Liver (tissue), 9 donors: Measurements from ENCODE around the gene CACNA1F. TPM values are rescaled to one million over a fixed set of nuclear protein-coding genes. Genes with fewer than 3 reads are reported as not detected.
A peak's percentile ranks its signal among the peaks of the same experiment; 100 is the strongest.

ENCODE experiments used
- DNase-seq: peaks from one replicate; pipeline ENCODE4 v3.0.0-alpha.2; 2017; ENCODE audit warnings: low spot score
- H3K27ac ChIP-seq, 2 donors: one replicate each; pipeline ENCODE4 v1.7.0; 2013; ENCODE audit warnings: inconsistent platforms in 2 of 2, low read length in 2 of 2, control low read depth in 1 of 2, low read depth in 1 of 2, mild to moderate bottlenecking in 1 of 2
- H3K27me3 ChIP-seq, 4 donors: one replicate each; pipeline versions ENCODE4 v1.6.1 to v1.7.0; 2013; ENCODE audit warnings: low read length in 3 of 4, inconsistent platforms in 1 of 4, mild to moderate bottlenecking in 1 of 4, moderate library complexity in 1 of 4; ENCODE audit not compliant: control insufficient read depth in 4 of 4, insufficient read depth in 4 of 4
- H3K36me3 ChIP-seq, 4 donors: one replicate each; pipeline versions ENCODE4 v1.6.1 to v1.7.0; 2013; ENCODE audit warnings: low read length in 3 of 4, mild to moderate bottlenecking in 3 of 4, low read depth in 1 of 4, moderate library complexity in 1 of 4; ENCODE audit not compliant: control insufficient read depth in 4 of 4, insufficient read depth in 3 of 4
- H3K4me1 ChIP-seq, 4 donors: one replicate each; pipeline versions ENCODE4 v1.6.1 to v1.7.0; 2013; ENCODE audit warnings: low read length in 3 of 4, mild to moderate bottlenecking in 3 of 4, moderate library complexity in 1 of 4; ENCODE audit not compliant: control insufficient read depth in 4 of 4, insufficient read depth in 4 of 4
- H3K4me3 ChIP-seq, 3 donors: one replicate each; pipeline versions ENCODE4 v1.6.1 to v1.7.0; 2013; ENCODE audit warnings: low read length in 3 of 3, control low read depth in 1 of 3, low read depth in 1 of 3, mild to moderate bottlenecking in 1 of 3
- H3K9ac ChIP-seq, 2 donors: one replicate each; pipeline ENCODE4 v1.7.0; 2013; ENCODE audit warnings: low read length in 2 of 2, mild to moderate bottlenecking in 2 of 2, moderate library complexity in 2 of 2, control low read depth in 1 of 2, low read depth in 1 of 2
- H3K9me3 ChIP-seq, 4 donors: one replicate each; pipeline versions ENCODE4 v1.6.1 to v1.7.0; 2013; ENCODE audit warnings: low read length in 3 of 4; ENCODE audit not compliant: control insufficient read depth in 4 of 4
- EGR1 ChIP-seq, 2 donors: IDR thresholded peaks; 2 replicates each; pipeline ENCODE4 v1.6.1; 2016 to 2018; ENCODE audit warnings: antibody characterized with exemption in 2 of 2, low read depth in 2 of 2
- FOXA1 ChIP-seq: IDR thresholded peaks from 2 replicates; pipeline ENCODE4 v1.6.1; 2016; ENCODE audit warnings: antibody characterized with exemption
- FOXA2 ChIP-seq: IDR thresholded peaks from 2 replicates; pipeline ENCODE4 v1.6.1; 2016; ENCODE audit warnings: antibody characterized with exemption
- GABPA ChIP-seq, 2 donors: IDR thresholded peaks in 1 of 2; conservative IDR thresholded peaks in 1 of 2; 2 replicates each; pipeline ENCODE4 v1.6.1; 2016; ENCODE audit warnings: antibody characterized with exemption in 2 of 2, mild to moderate bottlenecking in 1 of 2, moderate library complexity in 1 of 2
- HNF4G ChIP-seq: IDR thresholded peaks from 2 replicates; pipeline ENCODE4 v1.6.1; 2016; ENCODE audit warnings: antibody characterized with exemption
- NR2F2 ChIP-seq: IDR thresholded peaks from 2 replicates; pipeline ENCODE4 v1.6.1; 2016; ENCODE audit warnings: antibody characterized with exemption
- RAD21 ChIP-seq, 2 donors: IDR thresholded peaks; 2 replicates each; pipeline ENCODE4 v1.6.1; 2016; ENCODE audit warnings: antibody characterized with exemption in 2 of 2, mild to moderate bottlenecking in 2 of 2
- RXRA ChIP-seq, 2 donors: IDR thresholded peaks; 2 replicates each; pipeline ENCODE4 v1.6.1; 2017 to 2018; ENCODE audit warnings: antibody characterized with exemption in 2 of 2, mild to moderate bottlenecking in 1 of 2
- SP1 ChIP-seq: IDR thresholded peaks from 2 replicates; pipeline ENCODE4 v1.6.1; 2018; ENCODE audit warnings: antibody characterized with exemption, mild to moderate bottlenecking
- TAF1 ChIP-seq: conservative IDR thresholded peaks from 2 replicates; pipeline ENCODE4 v1.6.1; 2016; ENCODE audit warnings: antibody characterized with exemption, mild to moderate bottlenecking
- YY1 ChIP-seq: IDR thresholded peaks from 2 replicates; pipeline ENCODE4 v1.6.1; 2016; ENCODE audit warnings: antibody characterized with exemption, mild to moderate bottlenecking
- WGBS: extraction: QIAGEN DNeasy Blood & Tissue Kit; methylation state at CpG from one replicate; pipeline ENCODE4 v1.1.7; 2013; 5-methylcytosine and 5-hydroxymethylcytosine counted together
- polyA plus RNA-seq, 2 donors: library from polyadenylated mRNA; stranded (reverse) in 1 of 2; unstranded in 1 of 2; fragments of 200-250 nt in 1 of 2; fragments of >200 nt in 1 of 2; fragmentation: Nextera tagmentation in 1 of 2; extraction: Ambion mirVana in 1 of 2; gene quantifications; one replicate each; pipeline versions ENCODE4 v1.2.1 to v1.2.3, GENCODE V29; 2013 to 2015
- total RNA-seq, 2 donors: library from RNA; depleted of rRNA; stranded (reverse); fragments of >200 nt; gene quantifications; one replicate each; pipeline ENCODE4 v1.2.3, GENCODE V29; 2014
- TF ChIP-seq, protein P1 (sequence below): IDR thresholded peaks from 2 replicates; pipeline ENCODE4 v1.6.1; 2016; ENCODE audit warnings: antibody characterized with exemption
- TF ChIP-seq, protein P2 (sequence below): IDR thresholded peaks from 2 replicates; pipeline ENCODE4 v1.6.1; 2016; ENCODE audit warnings: antibody characterized with exemption, mild to moderate bottlenecking
- TF ChIP-seq, protein P3 (sequence below): IDR thresholded peaks from 2 replicates; pipeline ENCODE4 v1.6.1; 2016; ENCODE audit warnings: antibody characterized with exemption
- TF ChIP-seq, protein P4 (sequence below): IDR thresholded peaks from 2 replicates; pipeline ENCODE4 v1.6.1; 2016; ENCODE audit warnings: antibody characterized with exemption
- TF ChIP-seq, protein P5 (sequence below): fragments of 150-350 bp; IDR thresholded peaks from 2 replicates; pipeline ENCODE4 v1.5.1; 2017; ENCODE audit warnings: improper control_type of control experiment, low read depth, low read length; ENCODE audit not compliant: missing input control
- donor health status: healthy.
- donor health status: healthy.
- donor health status: healthy.
- donor health status: healthy.
- donor health status: healthy.

The CACNA1F gene
- total RNA-seq: not detected
- polyA plus RNA-seq: under 1 TPM in 1 of 2 donors, not detected in 1; 0.03 TPM

DNA sequence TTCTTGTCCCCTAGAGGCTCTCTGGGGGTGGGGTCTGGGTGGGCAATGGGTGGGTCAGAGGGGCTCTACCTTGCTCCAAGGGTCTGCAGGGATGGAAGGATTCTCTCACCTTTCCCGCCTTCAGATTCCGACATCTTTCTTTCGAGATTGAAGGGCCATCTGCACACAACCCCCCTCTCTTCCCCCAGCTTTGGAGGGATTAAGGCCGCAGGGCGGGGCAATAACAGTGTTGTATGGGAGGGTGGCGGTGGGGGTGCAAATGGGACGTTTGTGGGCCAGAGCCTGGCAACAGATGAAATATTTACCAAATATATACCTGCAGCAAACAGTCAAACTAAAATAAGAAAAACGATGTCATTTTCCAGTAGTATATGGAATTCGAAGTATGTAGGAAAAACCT is at the start of gene CACNA1F:
TSS of gene CACNA1F (minus strand) at position 165 of the 400 bp plus-strand sequence. CDS start at position 134, 31 bp downstream.
- no peaks in the 10 kb centered on the region for H3K9me3 ChIP-seq
- H3K27ac ChIP-seq: no peak within 1 kb of the TSS
- no peaks in the 10 kb centered on the region for H3K36me3 ChIP-seq
- H3K9ac ChIP-seq: no peak within 1 kb of the TSS
- no peak for TF ChIP-seq RXRA (IDR thresholded peaks at IDR 0.05)
- TF ChIP-seq, protein P1, sequence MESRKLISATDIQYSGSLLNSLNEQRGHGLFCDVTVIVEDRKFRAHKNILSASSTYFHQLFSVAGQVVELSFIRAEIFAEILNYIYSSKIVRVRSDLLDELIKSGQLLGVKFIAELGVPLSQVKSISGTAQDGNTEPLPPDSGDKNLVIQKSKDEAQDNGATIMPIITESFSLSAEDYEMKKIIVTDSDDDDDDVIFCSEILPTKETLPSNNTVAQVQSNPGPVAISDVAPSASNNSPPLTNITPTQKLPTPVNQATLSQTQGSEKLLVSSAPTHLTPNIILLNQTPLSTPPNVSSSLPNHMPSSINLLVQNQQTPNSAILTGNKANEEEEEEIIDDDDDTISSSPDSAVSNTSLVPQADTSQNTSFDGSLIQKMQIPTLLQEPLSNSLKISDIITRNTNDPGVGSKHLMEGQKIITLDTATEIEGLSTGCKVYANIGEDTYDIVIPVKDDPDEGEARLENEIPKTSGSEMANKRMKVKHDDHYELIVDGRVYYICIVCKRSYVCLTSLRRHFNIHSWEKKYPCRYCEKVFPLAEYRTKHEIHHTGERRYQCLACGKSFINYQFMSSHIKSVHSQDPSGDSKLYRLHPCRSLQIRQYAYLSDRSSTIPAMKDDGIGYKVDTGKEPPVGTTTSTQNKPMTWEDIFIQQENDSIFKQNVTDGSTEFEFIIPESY: no peak
- TF ChIP-seq, protein P2, sequence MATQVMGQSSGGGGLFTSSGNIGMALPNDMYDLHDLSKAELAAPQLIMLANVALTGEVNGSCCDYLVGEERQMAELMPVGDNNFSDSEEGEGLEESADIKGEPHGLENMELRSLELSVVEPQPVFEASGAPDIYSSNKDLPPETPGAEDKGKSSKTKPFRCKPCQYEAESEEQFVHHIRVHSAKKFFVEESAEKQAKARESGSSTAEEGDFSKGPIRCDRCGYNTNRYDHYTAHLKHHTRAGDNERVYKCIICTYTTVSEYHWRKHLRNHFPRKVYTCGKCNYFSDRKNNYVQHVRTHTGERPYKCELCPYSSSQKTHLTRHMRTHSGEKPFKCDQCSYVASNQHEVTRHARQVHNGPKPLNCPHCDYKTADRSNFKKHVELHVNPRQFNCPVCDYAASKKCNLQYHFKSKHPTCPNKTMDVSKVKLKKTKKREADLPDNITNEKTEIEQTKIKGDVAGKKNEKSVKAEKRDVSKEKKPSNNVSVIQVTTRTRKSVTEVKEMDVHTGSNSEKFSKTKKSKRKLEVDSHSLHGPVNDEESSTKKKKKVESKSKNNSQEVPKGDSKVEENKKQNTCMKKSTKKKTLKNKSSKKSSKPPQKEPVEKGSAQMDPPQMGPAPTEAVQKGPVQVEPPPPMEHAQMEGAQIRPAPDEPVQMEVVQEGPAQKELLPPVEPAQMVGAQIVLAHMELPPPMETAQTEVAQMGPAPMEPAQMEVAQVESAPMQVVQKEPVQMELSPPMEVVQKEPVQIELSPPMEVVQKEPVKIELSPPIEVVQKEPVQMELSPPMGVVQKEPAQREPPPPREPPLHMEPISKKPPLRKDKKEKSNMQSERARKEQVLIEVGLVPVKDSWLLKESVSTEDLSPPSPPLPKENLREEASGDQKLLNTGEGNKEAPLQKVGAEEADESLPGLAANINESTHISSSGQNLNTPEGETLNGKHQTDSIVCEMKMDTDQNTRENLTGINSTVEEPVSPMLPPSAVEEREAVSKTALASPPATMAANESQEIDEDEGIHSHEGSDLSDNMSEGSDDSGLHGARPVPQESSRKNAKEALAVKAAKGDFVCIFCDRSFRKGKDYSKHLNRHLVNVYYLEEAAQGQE: no peak
- TF ChIP-seq FOXA2: no peak
- TF ChIP-seq, protein P3, sequence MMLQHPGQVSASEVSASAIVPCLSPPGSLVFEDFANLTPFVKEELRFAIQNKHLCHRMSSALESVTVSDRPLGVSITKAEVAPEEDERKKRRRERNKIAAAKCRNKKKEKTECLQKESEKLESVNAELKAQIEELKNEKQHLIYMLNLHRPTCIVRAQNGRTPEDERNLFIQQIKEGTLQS: no peak
- TF ChIP-seq SP1: no peak
- TF ChIP-seq NR2F2: no peak
- TF ChIP-seq YY1: no peak
- TF ChIP-seq, protein P4, sequence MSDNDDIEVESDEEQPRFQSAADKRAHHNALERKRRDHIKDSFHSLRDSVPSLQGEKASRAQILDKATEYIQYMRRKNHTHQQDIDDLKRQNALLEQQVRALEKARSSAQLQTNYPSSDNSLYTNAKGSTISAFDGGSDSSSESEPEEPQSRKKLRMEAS: no peak
- no peak for TF ChIP-seq TAF1
- TF ChIP-seq, protein P5, sequence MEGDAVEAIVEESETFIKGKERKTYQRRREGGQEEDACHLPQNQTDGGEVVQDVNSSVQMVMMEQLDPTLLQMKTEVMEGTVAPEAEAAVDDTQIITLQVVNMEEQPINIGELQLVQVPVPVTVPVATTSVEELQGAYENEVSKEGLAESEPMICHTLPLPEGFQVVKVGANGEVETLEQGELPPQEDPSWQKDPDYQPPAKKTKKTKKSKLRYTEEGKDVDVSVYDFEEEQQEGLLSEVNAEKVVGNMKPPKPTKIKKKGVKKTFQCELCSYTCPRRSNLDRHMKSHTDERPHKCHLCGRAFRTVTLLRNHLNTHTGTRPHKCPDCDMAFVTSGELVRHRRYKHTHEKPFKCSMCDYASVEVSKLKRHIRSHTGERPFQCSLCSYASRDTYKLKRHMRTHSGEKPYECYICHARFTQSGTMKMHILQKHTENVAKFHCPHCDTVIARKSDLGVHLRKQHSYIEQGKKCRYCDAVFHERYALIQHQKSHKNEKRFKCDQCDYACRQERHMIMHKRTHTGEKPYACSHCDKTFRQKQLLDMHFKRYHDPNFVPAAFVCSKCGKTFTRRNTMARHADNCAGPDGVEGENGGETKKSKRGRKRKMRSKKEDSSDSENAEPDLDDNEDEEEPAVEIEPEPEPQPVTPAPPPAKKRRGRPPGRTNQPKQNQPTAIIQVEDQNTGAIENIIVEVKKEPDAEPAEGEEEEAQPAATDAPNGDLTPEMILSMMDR: no peak
- TF ChIP-seq RAD21 (IDR thresholded peaks at IDR 0.05): no peak
- no peak for TF ChIP-seq GABPA (IDR thresholded peaks at IDR 0.05 in 1 of 2, conservative IDR thresholded peaks at IDR 0.05 in 1 of 2)
- no peak for TF ChIP-seq HNF4G
- TF ChIP-seq FOXA1: no peak
- TF ChIP-seq EGR1 (IDR thresholded peaks at IDR 0.05; ENCODE audit: low read depth in 2 of 2): no peak
- no peaks in the 10 kb centered on the region for H3K4me1 ChIP-seq
- H3K4me3 ChIP-seq: no peak within 1 kb of the TSS
- WGBS: 85% methylated on average over 9 of the region's 9 CpGs
- H3K27me3 ChIP-seq: no peaks in the 10 kb centered on the region
- DNase-seq: no peak

DNA sequence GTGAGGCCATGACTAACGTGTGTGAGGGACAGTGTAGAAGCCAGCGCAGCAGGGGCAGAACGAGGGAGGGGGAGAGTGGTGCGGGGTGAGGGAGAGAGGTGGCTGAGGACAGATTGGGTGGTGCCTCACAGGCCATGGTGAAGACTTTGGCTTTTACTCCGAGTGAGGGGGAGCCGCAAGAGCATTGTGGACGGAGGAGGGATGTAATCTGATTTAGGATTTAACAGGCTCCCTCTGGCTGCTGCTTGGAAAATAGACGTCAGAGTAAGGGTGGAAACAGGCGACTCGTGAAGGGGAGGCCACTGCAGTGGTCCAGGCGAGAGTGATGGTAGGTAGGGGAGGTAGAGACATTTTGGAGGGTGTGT is 49.5 kb upstream of the CACNA1F start:
- TF ChIP-seq, protein P4: no peak
- TF ChIP-seq RAD21 (IDR thresholded peaks at IDR 0.05): peak in 1 of 2 donors; percentile 35
- no peak for DNase-seq
- WGBS: 72% methylated on average over 11 of the region's 11 CpGs

More for the DNA sequence above, 49.5 kb upstream of the CACNA1F start:
- Histone ChIP-seq H3K27me3 (no peaks in the 10 kb centered on the region), H3K36me3 (no peaks in the 10 kb centered on the region), H3K4me1 (no peaks in the 10 kb centered on the region), H3K9ac (no peak overlapping the region), H3K4me3 (no peak overlapping the region), H3K27ac (no peak overlapping the region), H3K9me3 (no peaks in the 10 kb centered on the region)
